PC-3 (cell line): ENCODE data around the gene ZNF385B. TPM values are rescaled to one million over a fixed set of nuclear protein-coding genes. Genes with fewer than 3 reads are reported as not detected.

ENCODE experiments used
- ATAC-seq: fragments of 200-7000 bp; cut with Tn5 transposase; 2 replicates; pipeline ENCODE4 v1.9.1; 2020; ENCODE audit warnings: mild to moderate bottlenecking, moderate library complexity
- BruUV-seq: library from RNA; stranded (reverse); fragments of 400-500 nt; replicated peaks from 2 replicates; lab custom pipeline; 2021; lab: Mats Ljungman, UMichigan
- CTCF ChIA-PET: fragments of 300-600 bp; sonication (Branson Sonifier 250); formaldehyde crosslinking; loops from one replicate; lab custom pipeline; 2022; ENCODE audit warnings: antibody characterized with exemption; lab: Charles Lee
- POLR2A ChIA-PET: fragments of 300-600 bp; sonication (Branson Sonifier 250); formaldehyde crosslinking; loops from one replicate; lab custom pipeline; 2022; ENCODE audit warnings: antibody characterized with exemption; ENCODE audit not compliant: unreplicated experiment; lab: Charles Lee
- DNase-seq: peaks from one replicate; pipeline ENCODE4 v3.0.0-alpha.2; 2015
- H2AFZ ChIP-seq: fragments of 300-600 bp; sonication (generic); 2 replicates; pipeline ENCODE4 v1.6.0; 2016; ENCODE audit warnings: antibody characterized with exemption, low read length
- H3F3A ChIP-seq: fragments of 300-600 bp; sonication (generic); one replicate; pipeline ENCODE4 v1.6.0; 2017; ENCODE audit warnings: antibody characterized with exemption, low read length, control low read depth, mild to moderate bottlenecking; ENCODE audit not compliant: unreplicated experiment
- H3K27ac ChIP-seq: fragments of 300-600 bp; sonication (generic); 2 replicates; pipeline ENCODE4 v1.5.1; 2016; ENCODE audit warnings: mild to moderate bottlenecking, low read length
- H3K27me3 ChIP-seq: fragments of 300-600 bp; sonication (generic); 2 replicates; pipeline ENCODE4 v1.6.1; 2016; ENCODE audit warnings: low read length, mixed read lengths
- H3K36me3 ChIP-seq: fragments of 300-600 bp; sonication (generic); 2 replicates; pipeline ENCODE4 v1.6.1; 2016; ENCODE audit warnings: low read depth, mixed run types, low read length, mixed read lengths
- H3K4me1 ChIP-seq: fragments of 300-600 bp; sonication (generic); 2 replicates; pipeline ENCODE4 v1.5.1; 2016; ENCODE audit warnings: low read length; ENCODE audit not compliant: insufficient read depth
- H3K4me2 ChIP-seq: fragments of 300-600 bp; sonication (generic); 2 replicates; pipeline ENCODE4 v1.6.0; 2016; ENCODE audit warnings: low read length
- H3K4me3 ChIP-seq: fragments of 300-600 bp; sonication (generic); 2 replicates; pipeline ENCODE4 v1.5.1; 2016; ENCODE audit warnings: mild to moderate bottlenecking, low read length, mixed read lengths
- H3K79me2 ChIP-seq: fragments of 300-600 bp; sonication (generic); 2 replicates; pipeline ENCODE4 v1.6.1; 2017; ENCODE audit warnings: low read length, mixed read lengths
- H3K9ac ChIP-seq: fragments of 300-600 bp; sonication (generic); 2 replicates; pipeline ENCODE4 v1.6.0; 2016; ENCODE audit warnings: mild to moderate bottlenecking, low read length
- H3K9me2 ChIP-seq: fragments of 300-600 bp; sonication (generic); replicated peaks from 2 replicates; pipeline ENCODE4 v1.6.1; 2016; ENCODE audit warnings: mixed run types, low read length, mixed read lengths
- H3K9me3 ChIP-seq: fragments of 300-600 bp; sonication (generic); 2 replicates; pipeline ENCODE4 v1.6.1; 2016; ENCODE audit warnings: low read length, mixed read lengths
- H4K20me1 ChIP-seq: fragments of 300-600 bp; sonication (generic); 2 replicates; pipeline ENCODE4 v1.6.1; 2016; ENCODE audit warnings: low read length, mixed read lengths
- CTCF ChIP-seq: fragments of 300-600 bp; sonication (generic); conservative IDR thresholded peaks from 2 replicates; pipeline ENCODE4 v1.5.1; 2017; ENCODE audit warnings: antibody characterized with exemption, low read depth, mild to moderate bottlenecking, low read length
- EZH2 ChIP-seq: fragments of 300-600 bp; sonication (generic); IDR thresholded peaks from one replicate; pipeline ENCODE4 v1.6.1; 2017; ENCODE audit warnings: antibody characterized with exemption, mild to moderate bottlenecking, low read length; ENCODE audit not compliant: unreplicated experiment
- EZH2phosphoT487 ChIP-seq: fragments of 300-600 bp; sonication (generic); IDR thresholded peaks from 2 replicates; pipeline ENCODE4 v1.6.1; 2018; ENCODE audit warnings: mild to moderate bottlenecking, antibody characterized with exemption, low read length, borderline replicate concordance
- intact Hi-C: fragments of 100-400 bp; cut with micrococcal nuclease; formaldehyde crosslinking; loops from 2 replicates; pipeline ENCODE4 v1.9.0; 2023
- total RNA-seq: library from RNA; depleted of rRNA; stranded (reverse); fragments of >200 nt; gene quantifications from 2 replicates; pipeline ENCODE4 v1.2.3, GENCODE V29; 2014

ZNF385B gene
- total RNA-seq, 1 experiment from 2014 or later = 2.4 TPM

- Histone ChIP-seq H3K4me3 (no peak overlapping the region), H3F3A (no peaks in the 10 kb centered on the region), H3K4me2 (no peak overlapping the region), H3K79me2 (no peaks in the 10 kb centered on the region), H3K4me1 (no peaks in the 10 kb centered on the region), H3K27ac (no peak overlapping the region), H3K9me3 (no peaks in the 10 kb centered on the region), H3K9me2 (no peaks in the 10 kb centered on the region), H3K9ac (no peak overlapping the region), H3K27me3 (no peaks in the 10 kb centered on the region), H3K36me3 (no peaks in the 10 kb centered on the region), H4K20me1 (no peaks in the 10 kb centered on the region), H2AFZ (no peak overlapping the region)
- ChIA-PET POLR2A (no interaction called here), CTCF (no interaction called here)
- no peak for DNase-seq
- TF ChIP-seq CTCF = no peak
- TF ChIP-seq EZH2 = no peak
- no peak for TF ChIP-seq EZH2phosphoT487
- intact Hi-C loops = no loop called here
- ATAC-seq = no peak
- BruUV-seq = no TSS peak
Observed at GRCh38 chr2:179826297-179826696, 35.1 kb downstream of the ZNF385B start.

DNA sequence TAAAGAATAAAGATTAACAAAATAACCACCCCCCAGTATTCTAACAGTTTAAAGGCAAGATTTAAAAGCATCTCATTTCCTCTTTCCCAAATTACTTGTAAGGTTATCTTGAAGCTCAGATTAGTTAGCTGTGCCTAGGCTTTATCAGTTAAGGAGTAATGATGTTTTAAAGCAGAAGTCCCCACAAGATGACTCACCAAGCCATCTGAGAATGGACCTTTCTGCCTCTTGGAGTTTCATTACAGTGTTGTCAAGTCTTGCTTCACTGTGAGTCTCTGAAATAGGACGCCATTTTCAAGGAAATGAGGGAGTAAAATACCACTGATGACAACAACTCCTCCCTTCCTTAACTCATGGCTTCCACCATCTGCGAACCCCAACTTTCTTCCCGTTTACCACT is 35.9 kb downstream of the ZNF385B start:
- H3K9me2 ChIP-seq = no peaks in the 10 kb centered on the region
- H3K9me3 ChIP-seq = no peaks in the 10 kb centered on the region
- intact Hi-C loops = no loop called here
- no peaks in the 10 kb centered on the region for H3K4me1 ChIP-seq
- CTCF ChIA-PET = no interaction called here
- POLR2A ChIA-PET = no interaction called here
- no peaks in the 10 kb centered on the region for H3F3A ChIP-seq
- H3K9ac ChIP-seq = no peak overlapping the region
- no peak overlapping the region for H2AFZ ChIP-seq
- ATAC-seq (no peak), DNase-seq (no peak)
- no peaks in the 10 kb centered on the region for H4K20me1 ChIP-seq
- no peaks in the 10 kb centered on the region for H3K79me2 ChIP-seq
- no peak for TF ChIP-seq EZH2
- H3K27ac ChIP-seq = no peak overlapping the region
- no peak overlapping the region for H3K4me3 ChIP-seq
- no TSS peak for BruUV-seq
- no peaks in the 10 kb centered on the region for H3K36me3 ChIP-seq
- no peak overlapping the region for H3K4me2 ChIP-seq
- no peaks in the 10 kb centered on the region for H3K27me3 ChIP-seq

- CTCF ChIA-PET = no interaction called here
- Histone ChIP-seq H3K9me3 (no peaks in the 10 kb centered on the region), H3K9ac (no peak overlapping the region), H3K36me3 (no peaks in the 10 kb centered on the region), H3F3A (no peaks in the 10 kb centered on the region), H4K20me1 (no peaks in the 10 kb centered on the region), H2AFZ (no peak overlapping the region), H3K27ac (no peak overlapping the region), H3K79me2 (no peaks in the 10 kb centered on the region), H3K27me3 (no peaks in the 10 kb centered on the region), H3K4me3 (no peak overlapping the region), H3K4me1 (no peaks in the 10 kb centered on the region), H3K4me2 (no peak overlapping the region), H3K9me2 (no peaks in the 10 kb centered on the region)
- POLR2A ChIA-PET = no interaction called here
- intact Hi-C loops = no loop called here
- TF ChIP-seq EZH2phosphoT487 (no peak), EZH2 (no peak), CTCF (no peak)
- no TSS peak for BruUV-seq
- DNase-seq = no peak
- no peak for ATAC-seq
Observed at GRCh38 chr2:179824961-179825360, 36.5 kb downstream of the ZNF385B start.
